Neuronal stem cell (in vitro differentiated cells): Measurements from ENCODE around the gene SLC25A42.
A peak's percentile ranks its signal among the peaks of the same experiment; 100 is the strongest.

Source experiments
- DNase-seq: peaks from one replicate; pipeline ENCODE4 v3.0.0-alpha.2; 2013; ENCODE audit warnings: low spot score
- H2AFZ ChIP-seq: one replicate; pipeline ENCODE4 v1.6.1; 2013; ENCODE audit warnings: mild to moderate bottlenecking, low read length, inconsistent platforms
- H2AK5ac ChIP-seq: 2 replicates; pipeline ENCODE4 v1.6.1; 2013; ENCODE audit warnings: low read depth, mild to moderate bottlenecking, inconsistent platforms, low read length, moderate library complexity, mixed read lengths
- H2BK120ac ChIP-seq: 2 replicates; pipeline ENCODE4 v1.6.1; 2013; ENCODE audit warnings: low read depth, mild to moderate bottlenecking, inconsistent platforms, low read length, moderate library complexity, mixed read lengths
- H2BK12ac ChIP-seq: one replicate; pipeline ENCODE4 v1.6.1; 2013; ENCODE audit warnings: low read length, inconsistent platforms
- H2BK15ac ChIP-seq: 2 replicates; pipeline ENCODE4 v1.6.1; 2013; ENCODE audit warnings: mild to moderate bottlenecking, low read length, inconsistent platforms, mixed read lengths
- H2BK5ac ChIP-seq: one replicate; pipeline ENCODE4 v1.6.1; 2013; ENCODE audit warnings: inconsistent platforms, mild to moderate bottlenecking, low read length, moderate library complexity
- H3K14ac ChIP-seq: one replicate; pipeline ENCODE4 v1.6.1; 2013; ENCODE audit warnings: low read length, inconsistent platforms
- H3K18ac ChIP-seq: 2 replicates; pipeline ENCODE4 v1.6.1; 2013; ENCODE audit warnings: low read length, inconsistent platforms
- H3K23ac ChIP-seq: 2 replicates; pipeline ENCODE4 v1.6.1; 2013; ENCODE audit warnings: low read depth, mild to moderate bottlenecking, mixed read lengths, low read length, inconsistent platforms; ENCODE audit not compliant: poor library complexity
- H3K27ac ChIP-seq: replicated peaks from 3 replicates; pipeline ENCODE4 v1.5.1; 2013; ENCODE audit warnings: low read length, inconsistent platforms
- H3K27me3 ChIP-seq, 3 experiments: 2 replicates each; pipeline ENCODE4 v1.6.1; 2013; ENCODE audit warnings: low read length in 3 of 3, mild to moderate bottlenecking in 2 of 3, inconsistent platforms in 1 of 3, low read depth in 1 of 3, mixed read lengths in 1 of 3, moderate library complexity in 1 of 3; ENCODE audit not compliant: control insufficient read depth in 3 of 3, insufficient read depth in 3 of 3
- H3K36me3 ChIP-seq, 2 donors: replicated peaks in 1 of 2; 2 replicates each; pipeline ENCODE4 v1.6.1; 2013; ENCODE audit warnings: low read length in 2 of 2; ENCODE audit not compliant: control insufficient read depth in 2 of 2, insufficient read depth in 2 of 2
- H3K4ac ChIP-seq: 2 replicates; pipeline ENCODE4 v1.6.1; 2013; ENCODE audit warnings: inconsistent platforms, mild to moderate bottlenecking, low read length, moderate library complexity
- H3K4me1 ChIP-seq, 2 donors: 1 replicate in 1 of 2; 2 replicates in 1 of 2; pipeline ENCODE4 v1.6.1; 2013; ENCODE audit warnings: low read length in 2 of 2, low read depth in 1 of 2; ENCODE audit not compliant: control insufficient read depth in 2 of 2, insufficient read depth in 1 of 2
- H3K4me2 ChIP-seq: one replicate; pipeline ENCODE4 v1.6.1; 2013; ENCODE audit warnings: mild to moderate bottlenecking, low read length, inconsistent platforms; ENCODE audit not compliant: insufficient read depth, poor library complexity, severe bottlenecking
- H3K4me3 ChIP-seq, 2 donors: 2 replicates each; pipeline ENCODE4 v1.5.1; 2013; ENCODE audit warnings: low read length in 2 of 2, mild to moderate bottlenecking in 2 of 2, inconsistent platforms in 1 of 2, moderate library complexity in 1 of 2
- H3K79me1 ChIP-seq: one replicate; pipeline ENCODE4 v1.6.1; 2013; ENCODE audit warnings: low read depth, mild to moderate bottlenecking, inconsistent platforms, low read length, moderate library complexity
- H3K9ac ChIP-seq: one replicate; pipeline ENCODE4 v1.6.1; 2013; ENCODE audit warnings: mild to moderate bottlenecking, low read depth, low read length, inconsistent platforms; ENCODE audit not compliant: poor library complexity
- H3K9me3 ChIP-seq, 2 donors: replicated peaks in 1 of 2; 2 replicates each; pipeline versions ENCODE3 to v1.6.1; 2013; ENCODE audit warnings: low read length in 2 of 2, mild to moderate bottlenecking in 2 of 2, inconsistent platforms in 1 of 2, low read depth in 1 of 2, mixed read lengths in 1 of 2, moderate library complexity in 1 of 2; ENCODE audit not compliant: control insufficient read depth in 2 of 2, insufficient read depth in 1 of 2
- H4K8ac ChIP-seq: one replicate; pipeline ENCODE4 v1.6.1; 2013; ENCODE audit warnings: low read depth, mild to moderate bottlenecking, inconsistent platforms, low read length, moderate library complexity
- H4K91ac ChIP-seq: one replicate; pipeline ENCODE4 v1.6.1; 2013; ENCODE audit warnings: low read length, low read depth, mild to moderate bottlenecking, inconsistent platforms; ENCODE audit not compliant: poor library complexity
- WGBS, 2 donors: extraction: QIAGEN DNeasy Blood & Tissue Kit; methylation state at CpG; one replicate each; pipeline ENCODE4 v1.1.7; 2013; ENCODE audit warnings: missing lambda C conversion rate in 2 of 2, mixed read lengths in 1 of 2; ENCODE audit not compliant: insufficient read length in 2 of 2, insufficient replicate concordance in 1 of 2; ENCODE audit errors: extremely low coverage in 2 of 2; 5-methylcytosine and 5-hydroxymethylcytosine counted together

The SLC25A42 gene

GRCh38 chr19:19061506-19061905 lies 2.3 kb upstream of the SLC25A42 start:
- H3K9ac ChIP-seq: no peak overlapping the region
- no peak overlapping the region for H2AFZ ChIP-seq
- no peak overlapping the region for H4K91ac ChIP-seq
- H3K4me2 ChIP-seq: no peak overlapping the region
- no peak for DNase-seq
- no peak overlapping the region for H2BK15ac ChIP-seq
- peaks cover 12 to 39% of the 10 kb centered on the region in 2 donors for H3K36me3 ChIP-seq
- H2AK5ac ChIP-seq: no peak overlapping the region
- H3K23ac ChIP-seq: no peak overlapping the region
- no peak overlapping the region for H2BK120ac ChIP-seq
- H3K9me3 ChIP-seq: no peaks in the 10 kb centered on the region
- H2BK12ac ChIP-seq: no peak overlapping the region
- H3K4me3 ChIP-seq: no peak overlapping the region
- peaks cover 0 to 14% (median 2%) of the 10 kb centered on the region in 3 experiments for H3K27me3 ChIP-seq
- H3K4me1 ChIP-seq: peaks cover 6 to 14% of the 10 kb centered on the region in 2 donors
- no peak overlapping the region for H4K8ac ChIP-seq
- H3K27ac ChIP-seq: no peak overlapping the region
- no peak overlapping the region for H2BK5ac ChIP-seq
- no peak overlapping the region for H3K18ac ChIP-seq
- WGBS, 2 donors: no CpG with 5 or more reads among the region's 8 CpGs
- peaks cover 5% of the 10 kb centered on the region for H3K79me1 ChIP-seq
- no peak overlapping the region for H3K4ac ChIP-seq
- no peak overlapping the region for H3K14ac ChIP-seq

DNA sequence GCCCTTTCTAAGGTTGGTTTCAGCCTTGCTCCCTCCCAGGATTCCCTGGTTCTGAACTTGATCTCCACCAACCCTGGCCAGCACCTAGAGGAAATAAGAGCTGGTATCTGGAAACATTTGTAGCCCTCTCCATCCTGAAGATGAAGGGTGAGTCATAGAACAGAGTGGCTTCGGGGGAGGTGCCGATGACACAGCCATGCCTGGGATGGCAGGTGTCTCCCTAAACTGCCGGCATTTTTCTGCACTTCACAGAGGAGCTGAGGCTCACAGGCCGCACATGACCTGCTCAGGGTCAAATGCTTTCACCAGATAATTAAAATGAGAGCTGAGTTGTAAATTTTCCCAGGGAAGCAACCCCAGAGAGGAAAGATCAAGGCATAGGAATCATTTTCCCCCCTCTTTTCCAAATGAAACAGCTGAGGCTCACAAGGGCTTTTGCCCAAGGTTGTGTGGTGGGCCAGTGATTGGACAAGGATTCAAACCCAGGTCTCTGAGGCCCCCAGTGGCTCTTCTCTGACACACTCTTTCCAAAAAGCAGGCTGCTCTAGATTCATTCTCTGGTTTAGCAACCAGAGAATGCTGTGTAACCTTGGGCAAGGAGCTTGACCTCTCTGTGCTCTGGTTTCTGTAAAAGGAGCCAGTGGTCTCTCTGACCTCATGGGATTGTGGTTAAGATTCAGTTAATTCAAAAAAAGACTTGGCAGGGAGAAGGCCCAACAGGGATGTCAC lies 1.2 kb upstream of the SLC25A42 start:
- no peak overlapping the region for H4K91ac ChIP-seq
- H3K14ac ChIP-seq: no peak overlapping the region
- H3K4me2 ChIP-seq: peak overlapping the region; percentile 92
- peaks cover 5% of the 10 kb centered on the region for H3K79me1 ChIP-seq
- H3K4me1 ChIP-seq: peaks cover 6 to 14% of the 10 kb centered on the region in 2 donors
- H2AFZ ChIP-seq: peak overlapping the region; percentile 93
- H2BK120ac ChIP-seq: no peak overlapping the region
- no peak overlapping the region for H3K23ac ChIP-seq
- H3K9me3 ChIP-seq: no peaks in the 10 kb centered on the region
- DNase-seq: no peak
- no peak overlapping the region for H2BK15ac ChIP-seq
- H3K27me3 ChIP-seq: peaks cover 0 to 14% (median 2%) of the 10 kb centered on the region in 3 experiments
- H3K18ac ChIP-seq: no peak overlapping the region
- H3K4ac ChIP-seq: no peak overlapping the region
- no peak overlapping the region for H3K27ac ChIP-seq
- no peak overlapping the region for H4K8ac ChIP-seq
- WGBS, 2 donors: no CpG with 5 or more reads among the region's 4 CpGs
- H3K4me3 ChIP-seq: peak overlapping the region; percentile 65 to 80
- H2AK5ac ChIP-seq: no peak overlapping the region
- H3K9ac ChIP-seq: no peak overlapping the region
- H2BK12ac ChIP-seq: no peak overlapping the region
- peaks cover 4 to 28% of the 10 kb centered on the region in 2 donors for H3K36me3 ChIP-seq
- no peak overlapping the region for H2BK5ac ChIP-seq

- H3K79me1 ChIP-seq: peaks cover 5% of the 10 kb centered on the region
- peak overlapping the region; percentile 72 for H4K8ac ChIP-seq
- peak overlapping the region; percentile 93 for H2AFZ ChIP-seq
- H3K27me3 ChIP-seq: peaks cover 0 to 14% (median 2%) of the 10 kb centered on the region in 3 experiments
- peak overlapping the region; percentile 76 for H3K4ac ChIP-seq
- H2BK12ac ChIP-seq: no peak overlapping the region
- H3K36me3 ChIP-seq: peaks cover 2 to 15% of the 10 kb centered on the region in 2 donors
- H3K18ac ChIP-seq: peak overlapping the region; percentile 89
- no peak overlapping the region for H2BK120ac ChIP-seq
- peak overlapping the region; percentile 25 for H3K23ac ChIP-seq
- peak overlapping the region; percentile 91 for H3K9ac ChIP-seq
- WGBS, 2 donors: no CpG with 5 or more reads among the region's 29 CpGs
- H3K27ac ChIP-seq: no peak overlapping the region
- H2BK5ac ChIP-seq: peak overlapping the region; percentile 53
- no peaks in the 10 kb centered on the region for H3K9me3 ChIP-seq
- H3K14ac ChIP-seq: peak overlapping the region; percentile 56
- H3K4me1 ChIP-seq: peaks cover 6 to 14% of the 10 kb centered on the region in 2 donors
- no peak overlapping the region for H2BK15ac ChIP-seq
- H2AK5ac ChIP-seq: peak overlapping the region; percentile 98
- H4K91ac ChIP-seq: no peak overlapping the region
- no peak for DNase-seq
- H3K4me2 ChIP-seq: peak overlapping the region; percentile 89
- H3K4me3 ChIP-seq: peak overlapping the region; percentile 65 to 81
Measured at GRCh38 chr19:19064098-19064722, 416 bp downstream of the SLC25A42 start.
